Left ventricle myocardium inferior (tissue), 1 donor: ENCODE results near the gene OR7G3. TPM values are rescaled to one million over a fixed set of nuclear protein-coding genes. Genes with fewer than 3 reads are reported as not detected.

Source experiments
- DNase-seq: peaks from one replicate; pipeline ENCODE4 v3.0.0-alpha.2; 2020
- H3K27ac ChIP-seq: fragments of 200-600 bp; replicated peaks from 2 replicates; pipeline ENCODE4 v1.8.0; 2021
- H3K27me3 ChIP-seq: fragments of 200-600 bp; 2 replicates; pipeline ENCODE4 v1.8.0; 2021; ENCODE audit warnings: low read depth
- H3K36me3 ChIP-seq: fragments of 200-600 bp; 2 replicates; pipeline ENCODE4 v1.8.0; 2021
- H3K4me1 ChIP-seq: fragments of 200-600 bp; 2 replicates; pipeline ENCODE4 v1.8.0; 2021
- H3K4me3 ChIP-seq: fragments of 200-600 bp; 2 replicates; pipeline ENCODE4 v1.8.0; 2021; ENCODE audit warnings: mild to moderate bottlenecking, moderate library complexity
- H3K9me3 ChIP-seq: fragments of 200-600 bp; replicated peaks from 2 replicates; pipeline ENCODE4 v1.8.0; 2021
- intact Hi-C: fragments of 100-400 bp; cut with micrococcal nuclease; formaldehyde crosslinking; loops from one replicate; pipeline ENCODE4 v1.11.0; 2022
- long read RNA-seq: library from polyadenylated mRNA; unstranded; transcript quantifications from one replicate; pipeline ENCODE4 v2.0.0, GENCODE V29; 2021
- total RNA-seq: library from RNA; stranded (reverse); fragmentation: NEBNext Ultra II Directional; extraction: Animal tissue kit (Norgen Biotek cat#: 25700); gene quantifications from one replicate; pipeline ENCODE4 v1.2.1, GENCODE V29; 2021
- TF ChIP-seq, protein P1 (sequence below): fragments of 200-600 bp; IDR thresholded peaks from 2 replicates; pipeline ENCODE4 v1.8.0; 2021; ENCODE audit warnings: antibody characterized with exemption, mild to moderate bottlenecking, borderline replicate concordance
- donor health status: DM: no; HTN: yes; CAD: no; lungs with severe emphysema.

Gene OR7G3
- total RNA-seq, result not detected
- long read RNA-seq, result 0 reads

DNA sequence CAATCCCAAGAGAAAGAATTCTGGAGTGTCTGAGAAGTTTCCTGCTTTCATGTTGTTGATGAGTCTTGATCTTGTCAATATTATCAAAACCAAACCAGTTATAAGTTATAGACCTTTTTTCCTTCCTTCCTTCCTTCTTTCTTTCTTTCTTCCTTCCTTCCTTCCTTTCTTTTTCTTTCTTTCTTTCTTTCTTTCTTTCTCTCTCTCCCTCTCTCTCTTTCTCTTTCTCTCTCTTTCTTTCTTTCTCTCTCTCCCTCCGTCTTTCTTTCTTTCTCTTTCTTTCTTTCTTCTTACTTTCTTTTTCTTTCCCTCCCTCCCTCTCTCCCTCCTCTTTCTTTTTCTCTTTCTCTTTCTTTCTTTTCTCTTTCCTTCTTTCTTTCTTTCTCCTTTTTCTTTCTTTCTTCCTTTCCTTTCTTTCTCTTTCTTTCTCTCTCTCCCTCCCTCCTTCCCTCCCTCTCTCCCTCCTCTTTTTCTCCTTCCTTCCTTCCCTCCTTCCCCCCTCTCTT, at the start of gene OR7G3:
Gene OR7G3 (minus strand): TSS at position 51 of the 506 bp plus-strand sequence. CDS start 0 bp downstream, at position 51.
- intact Hi-C loops, result no loop called here
- no peaks in the 10 kb centered on the region for H3K4me1 ChIP-seq
- H3K36me3 ChIP-seq, result no peaks in the 10 kb centered on the region
- peaks cover 66% of the 10 kb centered on the region for H3K27me3 ChIP-seq
- H3K9me3 ChIP-seq, result no peaks in the 10 kb centered on the region
- DNase-seq, result no peak
- no peak within 1 kb of the TSS for H3K4me3 ChIP-seq
- TF ChIP-seq, protein P1, sequence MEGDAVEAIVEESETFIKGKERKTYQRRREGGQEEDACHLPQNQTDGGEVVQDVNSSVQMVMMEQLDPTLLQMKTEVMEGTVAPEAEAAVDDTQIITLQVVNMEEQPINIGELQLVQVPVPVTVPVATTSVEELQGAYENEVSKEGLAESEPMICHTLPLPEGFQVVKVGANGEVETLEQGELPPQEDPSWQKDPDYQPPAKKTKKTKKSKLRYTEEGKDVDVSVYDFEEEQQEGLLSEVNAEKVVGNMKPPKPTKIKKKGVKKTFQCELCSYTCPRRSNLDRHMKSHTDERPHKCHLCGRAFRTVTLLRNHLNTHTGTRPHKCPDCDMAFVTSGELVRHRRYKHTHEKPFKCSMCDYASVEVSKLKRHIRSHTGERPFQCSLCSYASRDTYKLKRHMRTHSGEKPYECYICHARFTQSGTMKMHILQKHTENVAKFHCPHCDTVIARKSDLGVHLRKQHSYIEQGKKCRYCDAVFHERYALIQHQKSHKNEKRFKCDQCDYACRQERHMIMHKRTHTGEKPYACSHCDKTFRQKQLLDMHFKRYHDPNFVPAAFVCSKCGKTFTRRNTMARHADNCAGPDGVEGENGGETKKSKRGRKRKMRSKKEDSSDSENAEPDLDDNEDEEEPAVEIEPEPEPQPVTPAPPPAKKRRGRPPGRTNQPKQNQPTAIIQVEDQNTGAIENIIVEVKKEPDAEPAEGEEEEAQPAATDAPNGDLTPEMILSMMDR, result no peak
- no peak within 1 kb of the TSS for H3K27ac ChIP-seq

- H3K9me3 ChIP-seq, result no peaks in the 10 kb centered on the region
- H3K4me3 ChIP-seq, result no peak overlapping the region
- TF ChIP-seq, protein P1, result no peak
- H3K27me3 ChIP-seq, result no peaks in the 10 kb centered on the region
- no peak overlapping the region for H3K27ac ChIP-seq
- H3K4me1 ChIP-seq, result no peaks in the 10 kb centered on the region
- intact Hi-C loops, result no loop called here
- no peak for DNase-seq
- peaks cover 6% of the 10 kb centered on the region for H3K36me3 ChIP-seq
Observed at GRCh38 chr19:9175326-9175725, 48.6 kb upstream of the OR7G3 start.

GRCh38 chr19:9171393-9171991, 44.7 kb upstream of the OR7G3 start:
- Histone ChIP-seq H3K9me3 (no peaks in the 10 kb centered on the region), H3K4me1 (no peaks in the 10 kb centered on the region), H3K27ac (no peak overlapping the region), H3K4me3 (no peak overlapping the region), H3K27me3 (no peaks in the 10 kb centered on the region), H3K36me3 (peaks cover 6% of the 10 kb centered on the region)
- intact Hi-C loops, result no loop called here
- DNase-seq, result no peak
- TF ChIP-seq, protein P1, result no peak

DNA sequence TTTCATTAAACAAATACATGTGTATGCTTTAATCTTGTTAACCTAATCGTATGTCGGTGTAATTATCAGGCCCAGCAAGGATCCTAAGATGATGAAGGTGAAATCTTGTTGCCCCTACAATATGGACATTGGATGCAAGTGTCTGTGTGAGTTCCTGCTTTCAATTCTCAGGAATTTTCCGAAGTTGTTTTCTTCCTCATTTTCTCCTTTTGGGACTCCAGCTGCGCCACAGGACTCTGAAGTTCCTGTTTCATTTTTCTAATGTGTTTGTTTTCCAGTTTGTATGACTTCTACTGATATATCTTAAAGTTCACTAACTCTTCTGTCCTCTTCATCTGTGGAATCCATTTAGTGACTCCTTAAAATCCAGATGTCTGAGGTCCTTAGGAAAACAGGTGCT, 40.1 kb upstream of the OR7G3 start:
- TF ChIP-seq, protein P1, result no peak
- Histone ChIP-seq H3K27ac (no peak overlapping the region), H3K4me3 (no peak overlapping the region), H3K4me1 (no peaks in the 10 kb centered on the region), H3K27me3 (no peaks in the 10 kb centered on the region), H3K9me3 (peaks cover 11% of the 10 kb centered on the region), H3K36me3 (peaks cover 24% of the 10 kb centered on the region)
- intact Hi-C loops, result no loop called here
- no peak for DNase-seq

GRCh38 chr19:9165261-9165660, 38.5 kb upstream of the OR7G3 start:
- no peak for DNase-seq
- peaks cover 40% of the 10 kb centered on the region for H3K36me3 ChIP-seq
- intact Hi-C loops, result no loop called here

More at GRCh38 chr19:9165261-9165660, 38.5 kb upstream of the OR7G3 start:
- Histone ChIP-seq H3K4me1 (no peaks in the 10 kb centered on the region), H3K4me3 (no peak overlapping the region), H3K9me3 (peaks cover 27% of the 10 kb centered on the region), H3K27me3 (no peaks in the 10 kb centered on the region), H3K27ac (no peak overlapping the region)
- TF ChIP-seq, protein P1, result no peak
